Keratinocyte (primary cell): Measurements from ENCODE around the gene FARP2. TPM values are rescaled to one million over a fixed set of nuclear protein-coding genes. Genes with fewer than 3 reads are reported as not detected.

Experiments used
- DNase-seq: peaks from one replicate; pipeline ENCODE4 v3.0.0-alpha.2; 2011; ENCODE audit warnings: low read depth, missing footprints, low spot score
- FAIRE-seq: peaks from 2 replicates; lab custom pipeline; 2011; peaks lifted over from hg19 to GRCh38; lab: Jason Lieb, UNC
- H2AFZ ChIP-seq: 2 replicates; pipeline ENCODE4 v1.6.0; 2012; ENCODE audit warnings: low read length, control low read depth, inconsistent platforms; ENCODE audit not compliant: control insufficient read depth
- H3K27ac ChIP-seq: 2 replicates; pipeline ENCODE4 v1.5.1; 2011; ENCODE audit warnings: low read length; ENCODE audit not compliant: control insufficient read depth, insufficient read depth
- H3K27me3 ChIP-seq: 3 replicates; pipeline ENCODE4 v1.6.0; 2011; ENCODE audit warnings: low read length; ENCODE audit not compliant: control insufficient read depth, insufficient read depth; ENCODE audit errors: extremely low read depth
- H3K36me3 ChIP-seq, 2 experiments: 2 replicates in 1 of 2; 3 replicates in 1 of 2; pipeline ENCODE4 v1.5.1; 2011; ENCODE audit warnings: low read length in 2 of 2, mild to moderate bottlenecking in 1 of 2; ENCODE audit not compliant: control insufficient read depth in 2 of 2, insufficient read depth in 2 of 2; ENCODE audit errors: extremely low read depth in 1 of 2
- H3K4me1 ChIP-seq: 3 replicates; pipeline ENCODE4 v1.5.1; 2011; ENCODE audit warnings: low read length; ENCODE audit not compliant: control insufficient read depth, insufficient read depth; ENCODE audit errors: extremely low read depth
- H3K4me2 ChIP-seq: 3 replicates; pipeline ENCODE4 v1.6.0; 2011; ENCODE audit warnings: low read depth, low read length; ENCODE audit not compliant: control insufficient read depth, insufficient read depth; ENCODE audit errors: extremely low read depth
- H3K4me3 ChIP-seq, 3 experiments: fragments of 200-600 bp in 1 of 3; sonication (generic) in 1 of 3; 2 replicates in 2 of 3; 3 replicates in 1 of 3; pipeline ENCODE4 v1.5.1; 2011 to 2016; ENCODE audit warnings: low read length in 3 of 3, mild to moderate bottlenecking in 3 of 3, control low read depth in 2 of 3, inconsistent platforms in 1 of 3, low read depth in 1 of 3, mixed read lengths in 1 of 3, mixed run types in 1 of 3, moderate library complexity in 1 of 3; ENCODE audit not compliant: control insufficient read depth in 2 of 3, insufficient read depth in 2 of 3; ENCODE audit errors: extremely low read depth in 1 of 3
- H3K79me2 ChIP-seq: 2 replicates; pipeline ENCODE4 v1.6.0; 2012; ENCODE audit warnings: low read length; ENCODE audit not compliant: control insufficient read depth, insufficient read depth
- H3K9ac ChIP-seq: 3 replicates; pipeline ENCODE4 v1.6.0; 2011; ENCODE audit warnings: low read length; ENCODE audit not compliant: control insufficient read depth, insufficient read depth; ENCODE audit errors: extremely low read depth
- H3K9me1 ChIP-seq: 3 replicates; pipeline ENCODE4 v1.6.0; 2011; ENCODE audit warnings: low read length; ENCODE audit not compliant: control insufficient read depth, insufficient read depth; ENCODE audit errors: extremely low read depth
- H3K9me3 ChIP-seq: 2 replicates; pipeline ENCODE4 v1.5.1; 2012; ENCODE audit warnings: low read depth, low read length; ENCODE audit not compliant: control insufficient read depth
- H4K20me1 ChIP-seq: 3 replicates; pipeline ENCODE4 v1.6.0; 2011; ENCODE audit warnings: low read length; ENCODE audit not compliant: control insufficient read depth, insufficient read depth; ENCODE audit errors: extremely low read depth
- EZH2 ChIP-seq: IDR thresholded peaks from one replicate; pipeline ENCODE4 v1.6.1; 2012; ENCODE audit warnings: inconsistent platforms, mild to moderate bottlenecking, low read length, moderate library complexity
- dilution Hi-C: fragments of 300-500 bp; cut with MboI; formaldehyde crosslinking; loops from one replicate; pipeline ENCODE4 v1.7.0; 2020; ENCODE audit warnings: low sequenced_read_pairs; ENCODE audit not compliant: extremely low pct_ligation_motif_present
- polyA plus RNA-seq, 5 experiments: library from polyadenylated mRNA; depleted of rRNA in 3 of 5; stranded (reverse) in 3 of 5; stranded (forward) in 1 of 5; unstranded in 1 of 5; fragments of >200 nt; gene quantifications; 1 replicate in 1 of 5; 2 replicates in 3 of 5; 3 replicates in 1 of 5; pipeline versions ENCODE4 v1.2.1 to v1.2.3, GENCODE V29; 2011 to 2012; ENCODE audit warnings: missing spikeins in 2 of 5, low read depth in 1 of 5, low replicate concordance in 1 of 5
- TF ChIP-seq, protein P1 (sequence below), 3 experiments: IDR thresholded peaks in 1 of 3; conservative IDR thresholded peaks in 1 of 3; optimal IDR thresholded peaks in 1 of 3; 2 replicates in 2 of 3; 3 replicates in 1 of 3; pipeline versions ENCODE3 to v1.5.1; 2011; ENCODE audit warnings: low read length in 3 of 3, mild to moderate bottlenecking in 3 of 3, moderate library complexity in 2 of 3, control low read depth in 1 of 3, inconsistent platforms in 1 of 3; ENCODE audit not compliant: insufficient read depth in 2 of 3; ENCODE audit errors: extremely low read depth in 1 of 3

The FARP2 gene
- polyA plus RNA-seq, 1 donor (not counting 4 experiments of a cell fraction or from before 2014, with no cell fraction given) = 39.3 TPM

DNA sequence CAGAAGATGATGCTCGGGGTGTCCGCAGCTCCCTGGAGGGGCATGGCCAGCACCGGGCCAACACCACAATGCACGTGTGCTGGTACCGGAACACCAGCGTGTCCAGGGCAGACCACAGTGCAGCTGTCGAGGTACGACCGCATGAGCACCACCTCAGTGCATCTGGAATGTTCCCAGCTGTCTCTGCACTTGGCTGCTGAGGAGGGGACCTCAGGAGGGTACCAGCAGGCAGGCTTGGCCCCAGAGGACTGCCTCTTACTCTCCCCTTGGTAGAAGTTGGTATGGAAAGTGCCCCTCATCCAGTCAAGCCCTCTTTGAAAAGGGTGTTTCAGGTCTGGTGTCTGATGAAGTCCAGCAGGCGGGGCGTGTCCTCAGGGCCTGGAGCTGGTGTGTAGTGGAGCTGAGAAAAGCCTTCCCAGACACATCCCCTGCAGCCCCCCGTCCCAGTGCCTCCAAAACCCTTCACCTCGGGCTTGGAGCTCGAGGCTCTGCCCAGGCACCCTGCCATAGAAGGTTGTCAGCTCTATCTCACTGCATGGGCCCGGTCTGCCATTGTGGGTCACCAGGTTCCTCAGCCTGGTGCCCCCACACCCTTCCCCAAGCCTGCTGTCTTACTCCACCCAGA lies 135.6 kb downstream of the FARP2 start:
- Histone ChIP-seq H3K79me2 (no peaks in the 10 kb centered on the region), H3K4me3 (no peak overlapping the region), H2AFZ (no peak overlapping the region), H3K36me3 (peaks cover 9 to 11% of the 10 kb centered on the region in 2 experiments), H3K9ac (no peak overlapping the region), H3K27ac (no peak overlapping the region), H3K9me1 (no peaks in the 10 kb centered on the region), H3K9me3 (no peaks in the 10 kb centered on the region), H3K4me2 (no peak overlapping the region), H3K4me1 (no peaks in the 10 kb centered on the region), H4K20me1 (no peaks in the 10 kb centered on the region), H3K27me3 (no peaks in the 10 kb centered on the region)
- TF ChIP-seq EZH2 = no peak
- no peak for FAIRE-seq
- no peak for DNase-seq
- dilution Hi-C loops = loop anchor here (25.0 kb wide), 1 partner anchor 96 kb away; no protein-coding TSS in a partner anchor

DNA sequence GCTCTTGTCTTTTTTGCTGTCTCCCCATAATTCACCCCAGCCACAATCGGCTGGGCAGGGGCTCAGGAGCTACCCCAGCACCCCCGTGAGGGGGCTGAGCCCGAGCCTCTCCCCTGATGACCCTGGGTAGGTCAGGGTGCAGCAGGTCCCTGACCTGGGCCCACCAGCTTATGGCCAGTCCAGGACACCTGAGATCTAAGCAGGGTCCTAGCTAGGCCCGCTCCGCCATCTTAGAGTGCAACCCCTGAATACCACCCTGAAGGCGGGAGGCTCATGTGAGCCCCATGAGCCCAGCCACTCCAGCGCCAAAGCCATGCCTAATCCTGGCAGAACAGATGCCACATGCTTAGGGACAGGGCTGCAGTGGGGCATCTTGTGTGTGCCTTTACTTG lies 136.1 kb downstream of the FARP2 start:
- FAIRE-seq (no peak), DNase-seq (no peak)
- Histone ChIP-seq H3K9me3 (no peaks in the 10 kb centered on the region), H3K27me3 (no peaks in the 10 kb centered on the region), H3K9ac (no peak overlapping the region), H3K4me1 (no peaks in the 10 kb centered on the region), H3K4me2 (no peak overlapping the region), H2AFZ (no peak overlapping the region), H3K27ac (no peak overlapping the region), H4K20me1 (no peaks in the 10 kb centered on the region), H3K36me3 (peaks cover 9 to 14% of the 10 kb centered on the region in 2 experiments), H3K4me3 (no peak overlapping the region), H3K9me1 (no peaks in the 10 kb centered on the region), H3K79me2 (no peaks in the 10 kb centered on the region)
- TF ChIP-seq, protein P1, sequence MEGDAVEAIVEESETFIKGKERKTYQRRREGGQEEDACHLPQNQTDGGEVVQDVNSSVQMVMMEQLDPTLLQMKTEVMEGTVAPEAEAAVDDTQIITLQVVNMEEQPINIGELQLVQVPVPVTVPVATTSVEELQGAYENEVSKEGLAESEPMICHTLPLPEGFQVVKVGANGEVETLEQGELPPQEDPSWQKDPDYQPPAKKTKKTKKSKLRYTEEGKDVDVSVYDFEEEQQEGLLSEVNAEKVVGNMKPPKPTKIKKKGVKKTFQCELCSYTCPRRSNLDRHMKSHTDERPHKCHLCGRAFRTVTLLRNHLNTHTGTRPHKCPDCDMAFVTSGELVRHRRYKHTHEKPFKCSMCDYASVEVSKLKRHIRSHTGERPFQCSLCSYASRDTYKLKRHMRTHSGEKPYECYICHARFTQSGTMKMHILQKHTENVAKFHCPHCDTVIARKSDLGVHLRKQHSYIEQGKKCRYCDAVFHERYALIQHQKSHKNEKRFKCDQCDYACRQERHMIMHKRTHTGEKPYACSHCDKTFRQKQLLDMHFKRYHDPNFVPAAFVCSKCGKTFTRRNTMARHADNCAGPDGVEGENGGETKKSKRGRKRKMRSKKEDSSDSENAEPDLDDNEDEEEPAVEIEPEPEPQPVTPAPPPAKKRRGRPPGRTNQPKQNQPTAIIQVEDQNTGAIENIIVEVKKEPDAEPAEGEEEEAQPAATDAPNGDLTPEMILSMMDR (optimal IDR thresholded peaks at IDR 0.05 in 1 of 3, IDR thresholded peaks at IDR 0.05 in 1 of 3, conservative IDR thresholded peaks at IDR 0.05 in 1 of 3; ENCODE audit: extremely low read depth in 1 of 3, insufficient read depth in 2 of 3, low read length in 3 of 3) = no peak
- no peak for TF ChIP-seq EZH2
- dilution Hi-C loops = loop anchor here (25.0 kb wide), 1 partner anchor 95 kb away; no protein-coding TSS in a partner anchor

DNA sequence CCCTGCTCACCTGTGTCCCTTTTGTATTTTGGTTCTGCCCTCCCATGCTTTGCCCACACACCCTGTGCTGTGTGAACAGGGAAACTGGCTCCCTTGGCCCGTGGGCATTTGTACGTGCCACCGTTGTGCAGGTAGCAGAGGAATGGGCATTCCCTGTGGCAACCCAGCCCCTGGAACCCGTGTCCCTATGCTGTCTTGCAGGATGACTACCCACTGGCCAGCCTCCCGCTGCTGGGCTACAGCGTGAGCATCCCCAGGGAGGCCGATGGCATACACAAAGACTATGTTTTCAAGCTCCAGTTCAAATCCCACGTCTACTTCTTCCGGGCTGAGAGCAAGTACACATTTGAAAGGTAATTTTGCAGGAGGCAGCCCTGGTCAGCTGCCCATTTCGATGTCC lies 137.0 kb downstream of the FARP2 start:
- H3K4me2 ChIP-seq = no peak overlapping the region
- H3K9me1 ChIP-seq = no peaks in the 10 kb centered on the region
- FAIRE-seq (no peak), DNase-seq (no peak)
- dilution Hi-C loops = loop anchor here (25.0 kb wide), 1 partner anchor 94 kb away; no protein-coding TSS in a partner anchor
- no peaks in the 10 kb centered on the region for H3K27me3 ChIP-seq
- no peak overlapping the region for H3K4me3 ChIP-seq
- no peaks in the 10 kb centered on the region for H3K79me2 ChIP-seq
- H3K9ac ChIP-seq = no peak overlapping the region
- H3K4me1 ChIP-seq = no peaks in the 10 kb centered on the region
- peaks cover 11 to 19% of the 10 kb centered on the region in 2 experiments for H3K36me3 ChIP-seq
- no peak overlapping the region for H2AFZ ChIP-seq
- no peaks in the 10 kb centered on the region for H4K20me1 ChIP-seq
- no peaks in the 10 kb centered on the region for H3K9me3 ChIP-seq
- no peak for TF ChIP-seq EZH2
- TF ChIP-seq, protein P1 (optimal IDR thresholded peaks at IDR 0.05 in 1 of 3, IDR thresholded peaks at IDR 0.05 in 1 of 3, conservative IDR thresholded peaks at IDR 0.05 in 1 of 3; ENCODE audit: extremely low read depth in 1 of 3, insufficient read depth in 2 of 3, low read length in 3 of 3) = no peak
- H3K27ac ChIP-seq = no peak overlapping the region
